HG02852 (cell line): ENCODE results near the gene OSBPL8.
"Not testable (repeated sequence)": the region's sequence is repeated elsewhere in the genome, so short reads cannot be mapped to it uniquely, and the experiment has no call there.

Source experiments
- ATAC-seq: cut with Tn5 transposase; IDR thresholded peaks from one replicate; pipeline ENCODE4 v1.9.1; 2021; ENCODE audit warnings: mild to moderate bottlenecking, moderate library complexity; ENCODE audit not compliant: unreplicated experiment

The OSBPL8 gene

DNA sequence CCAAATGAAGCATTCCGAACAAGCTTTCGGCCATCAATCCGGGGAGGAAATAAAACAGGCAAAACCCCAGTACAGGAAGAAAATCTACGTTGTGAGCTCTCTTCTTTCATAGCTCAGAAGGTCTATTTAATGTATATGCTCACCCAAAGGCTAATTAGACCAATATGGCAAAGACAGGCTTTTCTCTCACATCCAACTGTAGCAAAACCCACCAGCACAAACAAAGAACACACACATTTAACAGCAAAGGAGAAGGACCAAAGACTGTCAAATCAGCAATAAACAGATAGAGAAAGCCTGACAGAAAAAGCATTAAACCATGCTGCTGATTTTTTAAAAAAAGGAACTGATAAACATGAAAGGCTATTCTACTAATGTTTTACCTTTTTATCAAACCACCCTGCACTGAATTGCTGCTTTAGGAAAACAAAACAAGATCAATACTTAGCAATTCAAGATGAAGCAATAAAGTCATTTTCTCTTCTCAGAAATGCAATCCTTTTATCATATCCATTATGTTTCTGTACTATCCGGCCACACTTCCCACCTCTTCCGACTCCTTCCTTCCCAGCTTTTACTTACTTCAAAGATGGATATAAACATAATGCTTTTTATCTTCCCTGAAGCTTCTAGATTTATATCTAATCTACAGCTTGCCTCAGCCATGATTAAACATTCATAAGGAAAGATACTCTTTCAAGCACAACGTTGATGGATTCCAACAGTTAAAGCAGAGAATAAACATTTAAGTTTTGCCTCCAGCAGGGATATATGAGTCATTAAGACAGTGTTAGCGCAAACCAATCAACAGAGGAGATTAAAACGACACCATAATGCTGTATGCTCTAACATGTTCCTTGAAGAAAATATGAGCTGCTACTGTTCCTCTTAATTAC is 136.8 kb downstream of the OSBPL8 start:
- no peak for ATAC-seq

DNA sequence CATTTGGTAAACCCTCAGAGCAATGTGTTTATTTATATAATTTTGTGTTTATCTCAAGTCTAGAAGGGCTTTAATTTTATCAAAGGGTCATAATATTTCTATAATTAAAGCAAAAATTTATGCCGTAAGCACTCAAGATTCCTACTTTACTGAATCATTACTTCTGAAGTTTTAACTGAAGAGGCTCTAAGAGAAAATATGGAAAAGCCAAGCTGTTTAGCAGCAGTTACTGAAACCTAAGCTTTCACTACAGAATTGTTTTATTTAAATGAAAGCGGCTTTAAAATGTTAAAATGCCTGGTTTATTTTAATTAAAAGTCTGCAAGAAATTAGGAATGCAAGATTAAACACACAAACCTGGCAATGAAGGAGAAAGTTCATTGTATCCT is 137.4 kb downstream of the OSBPL8 start:
- no peak for ATAC-seq

DNA sequence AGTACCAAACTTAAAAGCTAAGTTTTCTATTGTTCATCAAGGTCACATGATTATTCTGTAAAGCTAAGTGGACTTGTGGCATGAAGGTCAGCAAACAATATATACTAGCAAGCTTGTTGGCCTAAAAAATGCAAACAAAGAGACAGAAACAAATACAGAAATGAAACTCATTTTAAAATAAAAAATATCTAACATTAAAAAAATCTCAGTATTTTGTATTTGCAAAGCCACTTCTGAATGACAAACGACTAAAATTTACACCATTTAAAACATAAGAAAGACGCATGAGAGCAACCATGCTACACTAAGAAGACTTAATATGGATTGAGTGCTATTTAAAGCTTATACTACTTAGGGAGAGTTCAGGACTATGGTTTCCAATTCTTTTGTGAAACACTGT is 138.5 kb downstream of the OSBPL8 start:
- ATAC-seq: no peak

DNA sequence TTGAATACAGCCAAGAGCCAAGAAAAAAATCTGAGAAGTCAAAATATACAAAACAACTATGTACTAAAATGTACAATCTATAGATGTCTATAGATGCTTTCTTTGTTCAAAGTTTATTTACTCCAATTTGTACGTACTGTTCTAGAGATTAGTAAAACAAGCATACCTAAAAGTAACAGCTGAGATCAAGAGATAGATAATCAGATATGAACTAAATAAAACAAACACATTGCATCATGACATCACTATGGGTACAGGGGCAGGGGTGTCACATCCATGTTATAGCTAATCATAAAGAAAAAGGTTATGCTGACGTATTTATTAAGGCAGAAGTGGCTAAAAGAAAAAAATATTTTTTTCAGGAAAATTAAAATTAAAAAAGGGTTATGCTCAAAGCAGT is 139.3 kb downstream of the OSBPL8 start:
- no peak for ATAC-seq

DNA sequence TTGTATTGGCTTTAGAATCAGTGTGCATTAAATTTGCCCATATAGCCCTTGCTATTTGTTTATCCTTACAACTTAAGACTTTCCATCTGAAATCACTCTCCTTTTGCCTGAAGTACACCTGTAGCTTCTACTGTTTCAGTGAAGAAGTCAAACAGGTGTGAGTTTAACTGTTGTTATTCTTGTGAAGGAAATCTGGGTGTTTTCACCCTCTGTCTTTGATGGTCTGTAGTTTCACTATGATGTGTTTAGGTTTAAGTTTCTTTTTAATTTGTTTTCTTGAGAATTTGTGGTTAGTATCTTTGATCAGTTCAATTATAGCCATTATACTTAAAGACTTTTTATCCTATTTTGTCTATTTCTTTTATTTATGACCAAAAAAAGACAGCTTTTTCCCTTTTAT is 142.5 kb downstream of the OSBPL8 start:
- peak; percentile 85 for ATAC-seq

DNA sequence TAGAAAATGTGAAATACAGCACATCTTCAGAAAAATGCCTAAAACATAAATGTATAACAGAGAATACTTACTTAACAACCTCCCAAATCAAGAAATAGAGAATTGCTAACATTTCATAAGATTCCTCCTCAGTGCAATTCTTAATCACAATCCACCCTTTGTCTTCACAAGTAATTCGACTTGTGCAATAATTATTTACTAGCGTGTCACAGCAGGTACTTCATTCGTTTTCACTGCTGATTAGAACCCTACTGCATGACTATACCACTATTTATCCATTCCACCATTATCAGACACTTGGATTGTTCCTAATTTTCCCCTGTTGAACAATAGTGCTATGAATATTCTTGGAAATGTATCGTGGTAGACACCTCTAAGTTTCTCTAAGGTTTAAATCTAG is 146.4 kb downstream of the OSBPL8 start:
- ATAC-seq: no peak

DNA sequence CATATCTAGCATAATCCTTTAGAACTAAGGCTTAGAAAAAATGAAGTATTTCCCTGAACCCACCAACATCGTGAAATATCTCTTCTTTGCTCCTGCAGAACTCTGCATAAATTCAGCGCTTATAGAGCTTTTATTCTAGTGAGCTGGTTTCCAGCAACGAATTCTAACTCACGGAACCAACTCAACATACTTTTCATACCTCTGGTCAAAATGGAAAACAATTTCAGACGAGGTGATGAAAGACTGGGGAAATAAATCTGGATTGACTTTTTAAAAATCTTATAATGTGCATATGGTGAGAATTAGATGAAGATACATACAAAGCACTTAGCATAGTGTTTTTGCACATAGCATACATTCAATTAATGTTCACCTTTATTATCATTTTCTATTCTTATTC is 148.8 kb downstream of the OSBPL8 start:
- ATAC-seq: no peak

DNA sequence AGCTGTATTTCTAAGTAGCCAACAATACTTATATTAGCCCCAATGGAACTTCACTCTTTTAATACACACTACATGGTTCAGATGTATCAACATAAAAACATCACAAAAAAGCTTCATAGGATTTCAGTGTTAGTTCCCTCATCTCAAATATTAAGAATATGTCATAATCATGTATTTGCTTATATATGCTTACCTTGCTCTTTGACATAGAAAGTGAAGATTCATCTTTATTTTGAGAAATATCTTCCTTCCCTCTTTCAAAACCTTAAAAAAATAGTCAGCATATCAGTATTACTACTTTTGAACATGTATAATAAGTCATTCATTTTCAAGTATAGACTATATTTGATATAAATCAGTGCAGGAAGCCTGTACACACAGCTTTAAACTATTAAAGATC is 149.2 kb downstream of the OSBPL8 start:
- no peak for ATAC-seq

DNA sequence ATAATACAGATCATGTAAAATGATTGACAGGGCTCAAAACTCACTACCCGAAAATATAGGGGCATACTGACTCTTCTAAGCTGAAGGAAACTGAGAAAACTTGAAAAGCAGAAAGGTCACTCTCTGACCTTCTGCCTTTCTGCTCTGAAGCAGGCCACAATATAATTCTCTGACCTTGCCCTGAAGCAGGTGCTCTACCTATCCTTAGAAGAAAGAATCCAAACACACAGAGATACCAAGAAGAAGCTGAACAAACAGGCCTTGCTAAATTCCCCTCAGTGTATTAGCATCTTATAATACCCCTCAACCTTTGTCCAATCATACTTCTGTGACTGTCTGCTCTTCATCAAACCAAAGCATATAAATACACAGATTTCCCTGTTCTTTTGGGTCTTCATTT is 150.5 kb downstream of the OSBPL8 start:
- ATAC-seq: no peak

DNA sequence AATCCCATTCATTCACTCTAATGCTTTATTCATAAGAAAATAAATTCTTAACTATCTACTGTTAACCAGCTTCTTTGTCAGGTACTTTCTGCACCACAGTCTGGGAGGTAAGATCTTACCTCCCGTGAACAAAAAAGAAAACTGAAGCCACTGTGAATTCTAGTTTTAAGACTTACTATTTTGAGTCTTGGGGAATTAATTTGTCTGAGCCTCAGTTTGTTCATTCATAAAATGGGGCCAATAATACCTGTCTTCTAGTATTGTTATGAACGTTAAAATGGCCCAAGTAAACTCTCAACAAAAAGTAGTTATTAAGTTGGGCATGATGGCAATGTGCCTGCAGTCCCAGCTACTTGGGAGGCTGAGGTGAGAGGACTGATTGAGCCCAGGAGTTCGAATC is 151.9 kb downstream of the OSBPL8 start:
- no peak for ATAC-seq

DNA sequence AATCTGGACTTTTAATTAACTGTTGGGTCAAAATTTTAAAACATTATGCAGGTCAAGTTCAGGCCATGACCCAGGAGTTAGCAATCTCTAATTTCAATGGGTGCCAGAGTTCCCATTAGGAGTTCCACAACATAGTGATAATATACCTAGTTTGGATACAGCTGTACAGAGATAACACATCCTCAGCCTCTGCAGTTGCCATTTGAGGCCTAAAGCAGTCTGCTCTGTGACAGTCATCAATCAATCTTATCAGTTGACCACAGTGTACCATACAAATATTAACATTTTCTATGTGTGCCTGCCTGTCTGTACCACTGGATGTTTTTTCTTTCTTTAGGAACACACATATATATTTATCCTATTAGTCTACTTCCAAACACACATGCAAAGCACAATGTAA is 157.3 kb downstream of the OSBPL8 start:
- ATAC-seq: no peak

DNA sequence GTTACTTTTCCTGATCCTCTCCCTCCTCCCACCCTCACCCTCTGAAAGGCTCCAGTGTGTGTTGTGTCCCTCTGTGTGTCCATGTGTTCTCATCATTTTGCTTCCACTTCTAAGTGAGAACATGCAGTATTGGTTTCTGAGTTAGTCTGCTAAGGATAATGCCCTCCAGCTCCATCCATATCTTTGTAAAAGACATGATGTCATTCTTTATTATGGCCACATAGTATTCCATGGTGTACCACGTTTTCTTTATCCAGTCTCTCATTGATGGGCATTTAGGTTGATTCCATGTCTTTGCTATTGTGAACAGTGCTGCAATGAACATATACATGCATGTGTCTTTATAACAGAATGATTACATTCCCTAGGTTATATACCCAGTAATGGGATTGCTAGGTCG is 159.4 kb downstream of the OSBPL8 start:
- ATAC-seq: no peak

DNA sequence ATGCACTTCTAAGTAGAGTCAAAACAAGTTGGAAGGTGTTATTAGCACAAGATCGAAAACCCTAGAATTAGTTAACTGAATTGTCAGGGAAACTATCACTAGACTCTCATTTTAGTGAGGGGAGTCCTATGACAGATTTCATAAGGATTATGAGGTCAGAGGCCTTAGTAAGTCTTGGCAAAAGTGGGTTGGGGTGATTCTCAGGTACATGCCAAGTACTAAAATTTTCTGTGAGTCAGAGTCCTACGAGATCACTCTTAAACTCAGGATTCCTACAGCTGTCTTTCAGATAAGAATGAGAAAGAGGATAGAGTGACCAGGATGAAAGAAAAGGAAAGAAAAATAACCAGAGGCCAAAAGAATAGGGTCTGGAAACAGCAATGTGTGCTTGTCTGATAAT is 160.5 kb downstream of the OSBPL8 start:
- no peak for ATAC-seq

DNA sequence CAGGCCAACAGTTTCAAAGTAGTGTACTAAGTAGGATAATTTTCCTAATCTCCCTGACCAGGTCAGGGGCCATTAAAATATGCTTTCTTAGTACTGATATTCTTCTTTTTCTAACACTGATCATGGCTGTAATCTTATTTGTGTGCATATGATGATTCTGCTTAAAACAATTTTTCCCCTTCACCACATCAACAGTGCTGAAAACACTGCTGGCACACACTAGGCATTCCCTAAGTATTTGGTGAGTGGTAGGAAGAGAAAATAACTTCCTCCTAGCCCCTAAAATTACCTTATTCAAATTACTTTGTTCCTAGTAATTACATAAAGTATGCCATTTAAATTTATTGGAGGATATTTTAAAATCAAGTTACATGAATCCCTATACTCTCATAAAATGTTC is 161.5 kb downstream of the OSBPL8 start:
- no peak for ATAC-seq

DNA sequence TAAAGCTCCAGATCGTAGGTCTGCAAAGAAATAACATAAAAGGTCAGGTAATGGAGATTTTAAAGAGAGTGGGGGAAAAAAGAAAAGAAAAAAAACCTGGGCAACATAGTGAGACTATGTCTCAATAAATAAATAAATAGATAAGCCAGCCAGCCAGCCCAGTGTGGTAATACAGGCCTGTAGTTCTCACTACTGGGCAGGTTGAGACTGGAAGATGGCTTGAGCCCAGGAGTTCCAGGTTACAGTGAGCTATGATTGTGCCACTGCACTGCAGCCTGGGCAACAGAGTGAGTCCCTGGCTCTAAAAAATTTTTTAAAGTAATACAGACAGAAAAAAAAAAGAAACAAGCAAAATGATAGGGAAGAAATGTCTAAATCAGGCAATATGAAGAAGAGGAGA is 168.1 kb downstream of the OSBPL8 start:
- ATAC-seq: no peak

DNA sequence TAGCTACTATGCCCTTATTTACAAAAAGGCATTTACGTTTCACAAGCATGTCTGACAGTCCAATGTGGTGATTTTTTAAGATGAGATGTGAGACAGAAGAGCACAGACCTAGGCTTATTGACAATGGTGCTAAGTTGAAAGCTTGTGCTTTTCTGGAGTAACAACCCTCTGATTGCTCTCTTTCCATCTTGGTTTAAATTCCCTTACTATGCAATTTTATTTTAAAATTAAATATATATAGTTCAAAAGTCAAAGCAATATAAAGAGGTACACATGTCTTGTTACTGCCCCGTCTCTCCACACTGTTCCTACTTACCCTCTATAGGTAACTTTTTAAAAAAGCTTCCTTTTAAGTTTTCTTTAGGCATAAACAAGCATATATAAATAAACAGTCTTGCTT is 172.0 kb downstream of the OSBPL8 start:
- no peak for ATAC-seq

DNA sequence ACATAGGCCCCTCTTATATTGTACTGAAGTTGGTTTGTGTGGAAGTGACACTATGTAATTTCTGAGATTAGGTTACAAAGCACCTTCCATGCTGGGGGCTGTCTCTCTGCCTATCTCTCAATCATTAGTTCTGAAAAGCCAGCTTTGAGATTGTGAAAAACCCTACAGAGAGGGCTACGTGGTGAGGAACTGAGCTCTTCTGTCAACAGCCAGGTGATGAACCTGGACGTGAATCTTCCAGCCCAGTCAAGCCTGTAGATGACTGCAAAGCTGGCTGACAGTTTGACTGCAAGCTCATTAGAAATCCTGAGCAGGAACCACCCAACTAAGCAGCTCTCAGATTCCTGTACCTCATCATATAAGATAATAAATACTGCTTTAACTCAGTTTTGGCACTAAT is 175.0 kb downstream of the OSBPL8 start:
- ATAC-seq: no peak

DNA sequence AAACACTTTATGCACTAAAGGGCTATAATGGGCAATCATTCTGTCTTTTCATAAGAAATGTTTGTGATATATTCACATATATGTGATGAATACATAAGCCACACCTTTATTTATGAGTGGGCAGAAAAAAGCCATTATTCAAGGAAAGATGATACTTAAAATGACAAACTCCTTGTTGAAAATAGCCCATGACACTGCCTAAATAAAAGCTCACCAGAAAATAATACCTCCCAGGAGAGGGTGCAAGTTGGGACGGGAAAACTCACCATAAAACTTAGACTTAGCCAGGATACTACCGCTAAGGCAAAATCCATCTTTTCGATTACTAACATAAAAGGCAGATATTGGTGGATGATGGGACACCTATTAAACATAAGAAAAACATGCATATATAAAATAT is 175.6 kb downstream of the OSBPL8 start:
- ATAC-seq: no peak

DNA sequence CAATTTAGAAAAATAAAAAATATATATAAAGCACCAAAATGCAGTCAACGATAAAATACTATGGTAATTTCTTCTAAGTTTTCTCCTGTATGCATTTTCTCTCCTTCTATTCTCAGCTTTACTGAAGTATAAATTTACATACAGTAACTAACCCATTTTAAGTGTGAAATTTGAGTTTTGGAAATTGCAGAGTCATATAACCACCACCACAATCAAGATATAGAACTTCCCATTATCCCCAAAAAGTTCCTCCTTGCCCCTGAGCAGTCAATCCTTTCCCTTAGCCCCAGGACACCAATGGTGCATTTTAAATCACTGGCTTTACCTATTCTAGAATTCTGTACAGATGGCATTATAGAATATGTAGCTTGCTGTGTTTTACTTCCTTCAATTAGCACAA is 180.3 kb downstream of the OSBPL8 start:
- no peak for ATAC-seq

DNA sequence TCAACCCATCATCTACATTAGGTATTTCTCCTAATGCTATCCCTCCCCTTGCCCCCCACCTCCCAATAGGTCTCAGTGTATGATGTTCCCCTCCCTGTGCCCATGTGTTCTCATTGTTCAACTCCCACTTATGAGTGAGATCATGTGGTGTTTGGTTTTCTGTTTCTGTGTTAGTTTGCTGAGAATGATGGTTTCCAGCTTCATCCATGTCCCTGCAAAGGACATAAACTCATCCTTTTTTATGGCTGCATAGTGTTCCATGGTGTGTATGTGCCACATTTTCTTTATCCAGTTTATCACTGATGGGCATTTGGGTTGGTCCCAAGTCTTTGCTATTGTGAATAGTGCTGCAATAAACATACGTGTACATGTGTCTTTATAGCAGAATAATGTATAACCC is 182.7 kb downstream of the OSBPL8 start:
- ATAC-seq: not testable (repeated sequence)

DNA sequence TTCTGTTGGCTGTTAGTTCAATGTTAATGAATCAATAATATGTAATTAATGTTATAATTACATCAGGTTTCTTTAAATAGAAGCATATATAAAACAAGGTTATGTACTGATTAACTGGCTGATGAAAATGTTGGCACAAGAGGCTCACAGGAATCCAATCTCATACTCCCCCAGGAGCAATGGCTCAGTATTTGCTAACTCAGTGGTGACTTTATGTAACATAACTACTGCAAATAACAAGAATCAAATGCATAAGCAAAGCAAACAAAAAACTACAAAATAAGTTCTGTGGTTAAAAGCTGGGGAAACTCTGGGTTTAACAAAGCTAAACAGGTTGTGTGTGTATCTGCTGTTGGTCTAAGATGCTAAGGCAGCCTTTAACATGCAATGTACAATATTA is 183.6 kb downstream of the OSBPL8 start:
- no peak for ATAC-seq

DNA sequence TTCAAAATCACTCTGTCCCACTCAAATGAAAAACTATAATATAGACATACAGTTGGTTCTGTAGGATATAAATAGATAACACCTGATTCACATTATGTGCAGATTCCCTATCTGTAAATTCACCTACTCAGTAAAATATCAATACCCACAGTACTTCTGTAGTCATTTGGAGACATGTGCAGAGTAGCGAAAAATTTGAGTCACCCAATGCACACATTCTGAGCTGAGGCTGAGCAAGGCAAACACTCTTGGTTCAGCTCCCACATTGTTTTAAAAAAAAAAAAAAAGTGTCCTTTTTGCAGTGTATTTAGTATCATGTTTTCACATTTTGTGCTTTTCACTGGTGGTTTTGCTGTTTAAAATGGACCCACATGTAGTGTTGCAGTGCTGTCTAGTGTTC is 184.1 kb downstream of the OSBPL8 start:
- ATAC-seq: no peak

DNA sequence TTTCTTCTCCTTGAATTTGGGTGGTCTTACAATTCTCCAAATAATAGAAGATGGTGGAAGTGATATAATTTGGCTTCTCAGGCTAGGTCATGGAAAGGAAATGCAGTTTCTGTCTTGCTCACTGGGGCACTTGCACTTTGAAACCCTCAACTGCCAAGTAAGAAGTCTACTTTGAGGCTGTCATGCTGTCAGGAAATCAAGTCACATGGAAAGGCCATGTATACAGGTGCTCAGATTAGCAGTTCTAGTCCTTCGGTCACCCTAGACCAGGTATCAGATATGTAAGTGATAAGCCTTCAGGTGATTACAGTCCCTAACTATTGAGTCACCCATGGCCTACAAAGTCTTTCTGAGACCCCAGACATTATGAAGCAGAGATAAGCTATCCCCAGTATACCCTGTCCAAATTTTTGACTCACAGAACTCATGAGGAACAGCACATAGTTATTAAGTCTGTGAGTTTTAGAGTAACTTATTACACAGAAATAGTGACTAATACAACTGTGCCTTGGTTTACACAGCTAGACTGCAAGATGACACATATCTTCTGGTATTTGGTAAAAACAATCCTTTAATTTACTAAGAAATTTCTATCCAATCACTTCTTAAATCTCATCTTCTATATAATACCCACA is 185.1 kb downstream of the OSBPL8 start:
- ATAC-seq: no peak
